ENCODE data around the gene SRPK2. TPM values are rescaled to one million over a fixed set of nuclear protein-coding genes. Genes with fewer than 3 reads are reported as not detected.

Gene SRPK2
- total RNA-seq, 1 donor from 2014 or later: 58.5 TPM

- TF ChIP-seq CTCF (IDR thresholded peaks at IDR 0.05): no peak
- Mint-ChIP-seq H3K4me1 (ENCODE audit: low read depth) (peaks cover 3% of the 10 kb centered on the region), H3K4me3 (ENCODE audit: unreplicated experiment) (no peak overlapping the region), H3K27me3 (ENCODE audit: low read depth) (no peaks in the 10 kb centered on the region), H3K9me3 (ENCODE audit: low read depth) (no peaks in the 10 kb centered on the region), H3K27ac (ENCODE audit: unreplicated experiment) (no peak overlapping the region), H3K36me3 (ENCODE audit: low read depth) (no peaks in the 10 kb centered on the region)
- DNase-seq (ENCODE audit: low spot score): no peak
These were observed 99.0 kb downstream of the SRPK2 start for GRCh38 chr7:105289704-105290103.

- H3K36me3 Mint-ChIP-seq (ENCODE audit: low read depth): no peaks in the 10 kb centered on the region
- no peaks in the 10 kb centered on the region for H3K27me3 Mint-ChIP-seq (ENCODE audit: low read depth)
- no peak for TF ChIP-seq CTCF (IDR thresholded peaks at IDR 0.05)
- H3K4me1 Mint-ChIP-seq (ENCODE audit: low read depth): peaks cover 2% of the 10 kb centered on the region
- H3K27ac Mint-ChIP-seq (ENCODE audit: unreplicated experiment): no peak overlapping the region
- H3K4me3 Mint-ChIP-seq (ENCODE audit: unreplicated experiment): no peak overlapping the region
- no peaks in the 10 kb centered on the region for H3K9me3 Mint-ChIP-seq (ENCODE audit: low read depth)
- no peak for DNase-seq (ENCODE audit: low spot score)
These were observed 102.3 kb downstream of the SRPK2 start for GRCh38 chr7:105286441-105286840.

- Mint-ChIP-seq H3K36me3 (ENCODE audit: low read depth) (no peaks in the 10 kb centered on the region), H3K4me1 (ENCODE audit: low read depth) (peaks cover 2% of the 10 kb centered on the region), H3K9me3 (ENCODE audit: low read depth) (no peaks in the 10 kb centered on the region), H3K27ac (ENCODE audit: unreplicated experiment) (no peak overlapping the region), H3K4me3 (ENCODE audit: unreplicated experiment) (no peak overlapping the region), H3K27me3 (ENCODE audit: low read depth) (no peaks in the 10 kb centered on the region)
- DNase-seq (ENCODE audit: low spot score): no peak
- no peak for TF ChIP-seq CTCF (IDR thresholded peaks at IDR 0.05)
These were observed 103.4 kb downstream of the SRPK2 start for GRCh38 chr7:105285118-105285874.

GRCh38 chr7:105284014-105284413 lies 104.7 kb downstream of the SRPK2 start:
- TF ChIP-seq CTCF (IDR thresholded peaks at IDR 0.05): no peak
- Mint-ChIP-seq H3K4me1 (ENCODE audit: low read depth) (peaks cover 9% of the 10 kb centered on the region), H3K36me3 (ENCODE audit: low read depth) (no peaks in the 10 kb centered on the region), H3K27ac (ENCODE audit: unreplicated experiment) (no peak overlapping the region), H3K27me3 (ENCODE audit: low read depth) (no peaks in the 10 kb centered on the region), H3K9me3 (ENCODE audit: low read depth) (no peaks in the 10 kb centered on the region), H3K4me3 (ENCODE audit: unreplicated experiment) (no peak overlapping the region)
- DNase-seq (ENCODE audit: low spot score): no peak

GRCh38 chr7:105281966-105282365 lies 106.8 kb downstream of the SRPK2 start:
- no peak for TF ChIP-seq CTCF (IDR thresholded peaks at IDR 0.05)
- H3K4me3 Mint-ChIP-seq (ENCODE audit: unreplicated experiment): no peak overlapping the region
- H3K27me3 Mint-ChIP-seq (ENCODE audit: low read depth): no peaks in the 10 kb centered on the region
- no peaks in the 10 kb centered on the region for H3K9me3 Mint-ChIP-seq (ENCODE audit: low read depth)
- no peak for DNase-seq (ENCODE audit: low spot score)
- peaks cover 17% of the 10 kb centered on the region for H3K4me1 Mint-ChIP-seq (ENCODE audit: low read depth)
- H3K27ac Mint-ChIP-seq (ENCODE audit: unreplicated experiment): no peak overlapping the region
- no peaks in the 10 kb centered on the region for H3K36me3 Mint-ChIP-seq (ENCODE audit: low read depth)
